Fibroblast of skin of left quadriceps (primary cell): ENCODE measurements around the gene KDSR.

Experiments
- DNase-seq, 2 experiments: peaks; one replicate each; pipeline ENCODE4 v3.0.0-alpha.2; 2013; ENCODE audit warnings: low read depth in 2 of 2

Gene KDSR

DNA sequence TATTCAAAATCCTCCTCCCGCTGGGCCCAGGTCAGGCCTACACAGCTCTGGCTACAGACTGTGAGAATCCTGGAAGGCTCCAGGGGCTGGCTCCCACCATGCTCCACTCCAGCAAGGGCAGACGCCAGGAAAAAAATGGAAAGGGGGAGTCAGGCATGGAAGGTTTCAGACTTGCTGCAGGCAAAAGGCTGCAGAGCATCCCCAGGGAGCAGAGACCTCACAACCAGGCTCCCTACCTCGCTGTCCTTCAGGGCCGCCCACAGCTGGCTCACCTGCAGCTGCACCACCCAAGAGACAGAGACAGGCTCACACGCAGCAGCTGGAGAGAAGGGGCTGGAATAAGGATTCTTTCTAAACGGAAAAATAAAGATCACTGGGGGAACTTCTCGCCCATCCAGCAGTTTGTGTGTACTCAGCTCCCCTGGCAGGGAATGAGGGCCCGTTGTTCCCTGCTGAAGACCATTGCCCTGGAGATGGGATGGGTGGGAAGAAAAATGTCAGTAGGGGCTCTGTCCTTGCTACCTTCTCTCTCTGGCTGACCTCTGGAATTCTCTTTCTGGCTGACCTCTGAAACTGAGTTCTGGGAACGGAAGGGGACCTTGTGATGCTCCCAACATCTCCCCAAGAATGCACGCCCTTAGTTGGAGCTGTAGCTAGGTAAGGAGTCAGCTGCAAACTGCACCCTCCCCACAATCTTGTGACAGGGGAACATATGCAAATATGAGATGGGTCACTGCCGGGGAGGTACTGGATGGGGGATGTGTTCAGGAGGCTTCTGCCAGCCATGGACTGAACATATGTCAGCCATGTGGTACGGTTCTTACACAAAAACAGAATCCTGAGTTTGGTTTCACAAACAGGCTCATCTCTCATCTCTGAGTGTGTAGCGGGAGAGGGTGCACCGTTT is 81.9 kb downstream of the KDSR start:
- no peak for DNase-seq

DNA sequence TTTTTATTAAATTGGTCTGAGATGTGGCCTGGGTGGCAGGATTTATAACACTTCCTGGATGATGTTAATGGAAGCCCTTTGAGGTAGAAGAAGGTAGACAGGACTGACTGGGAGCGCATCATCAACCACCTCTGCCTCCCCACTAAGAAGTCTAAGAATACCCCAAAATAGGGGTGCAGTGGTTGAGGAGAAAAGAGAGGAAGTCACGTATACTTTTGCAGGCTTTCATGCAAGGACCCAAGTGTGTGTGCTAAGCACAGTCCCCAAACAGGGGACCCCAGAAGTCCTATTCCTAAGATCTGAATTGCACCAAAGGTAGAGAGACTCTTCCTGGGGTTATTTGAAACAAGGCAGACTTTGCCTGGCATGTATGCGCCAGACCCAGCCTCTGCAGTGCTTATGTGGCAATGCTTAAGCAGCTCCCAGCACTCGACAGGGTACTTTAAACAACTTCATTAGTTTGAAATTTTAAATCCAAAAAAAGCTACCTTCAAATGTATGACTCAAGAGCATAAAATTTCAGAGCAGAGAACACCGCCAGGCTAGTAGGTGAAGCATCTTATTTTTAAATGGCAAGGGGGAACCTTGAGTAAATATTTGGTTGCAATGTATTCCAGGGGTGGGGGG is 82.7 kb downstream of the KDSR start:
- DNase-seq, result no peak

DNA sequence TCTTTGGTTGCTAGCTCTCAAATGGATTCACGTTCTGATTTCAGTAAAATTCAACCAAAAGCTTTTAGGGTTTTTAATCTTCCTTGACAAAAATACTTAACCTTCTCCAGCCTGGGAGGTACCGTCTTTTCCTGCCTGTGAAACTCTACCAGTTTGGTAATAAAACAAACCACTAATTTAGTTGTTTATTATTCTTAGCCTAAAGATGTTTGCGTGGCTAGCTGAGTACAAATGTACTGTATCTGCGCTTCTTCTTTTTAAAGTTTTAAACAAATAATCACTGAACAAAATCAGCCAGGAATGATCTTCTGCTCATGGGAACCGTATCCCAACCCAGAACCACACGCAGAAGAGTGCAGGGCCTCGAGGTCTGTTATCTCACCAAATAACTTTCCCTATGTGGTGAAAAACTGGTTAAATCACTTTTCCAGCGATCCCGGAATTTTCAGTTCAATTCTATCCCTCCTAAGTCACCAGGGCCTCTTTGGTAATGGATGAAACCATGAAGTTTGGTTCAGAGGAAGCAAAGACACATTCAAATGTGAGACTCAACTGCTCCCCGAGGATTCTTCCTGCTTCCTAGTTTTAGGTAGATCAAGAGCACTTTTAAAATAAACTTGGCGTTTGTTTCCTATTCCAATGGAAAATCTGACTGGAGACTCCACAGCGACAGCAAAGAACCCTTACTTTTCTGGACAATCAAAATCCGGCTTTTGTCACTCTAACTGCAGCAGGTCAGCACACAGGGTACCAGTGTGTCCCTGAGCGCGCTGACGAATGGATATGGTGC is 83.5 kb downstream of the KDSR start:
- DNase-seq, result no peak

DNA sequence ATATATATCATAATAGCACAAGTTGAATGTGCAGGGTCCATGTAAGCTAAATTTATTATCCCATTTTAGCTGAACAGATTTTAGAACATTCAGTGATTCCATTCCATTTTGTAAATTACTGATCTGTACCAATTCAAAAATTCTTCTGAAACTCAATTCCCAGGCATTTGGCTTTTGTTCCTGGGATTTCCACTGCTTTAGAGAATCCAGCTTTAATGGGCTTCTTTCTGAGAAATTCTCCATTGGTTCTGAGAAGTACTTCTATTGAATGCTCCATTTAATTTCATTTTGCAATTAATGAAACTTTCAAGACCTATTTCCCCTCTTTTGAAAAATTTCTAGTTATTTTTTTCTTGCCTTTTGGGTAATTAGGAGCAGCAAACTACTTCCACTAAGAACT is 84.2 kb downstream of the KDSR start:
- DNase-seq, result no peak
